ENCODE data around the gene ZFP91.
"Not testable (repeated sequence)": the region's sequence is repeated elsewhere in the genome, so short reads cannot be mapped to it uniquely, and the experiment has no call there.

ZFP91 gene

GRCh38 chr11:58578635-58579191, at the start of gene ZFP91:
ZFP91 (plus strand) TSS chr11:58579063; CDS start chr11:58579282, 219 bp downstream.
- peak; percentile 94 to 97 (median 96) for DNase-seq

DNA sequence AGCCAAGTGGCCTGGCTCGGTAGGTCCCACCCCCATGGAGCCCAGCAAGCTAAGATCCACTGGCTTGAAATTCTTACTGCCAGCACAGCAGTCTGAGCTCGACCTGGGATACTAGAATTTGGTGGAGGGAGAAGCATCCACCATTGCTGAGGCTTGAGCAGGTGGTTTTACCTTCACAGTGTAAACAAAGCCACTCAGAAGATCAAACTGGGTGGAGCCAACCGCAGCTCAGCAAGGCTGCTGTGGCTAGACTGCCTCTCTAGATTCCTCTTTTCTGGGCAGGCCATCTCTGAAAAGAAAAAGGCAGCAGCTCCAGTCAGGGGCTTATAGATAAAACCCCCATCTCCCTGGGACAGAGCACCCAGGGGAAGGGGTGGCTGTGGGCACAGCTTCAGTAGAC, 48.6 kb upstream of the ZFP91 start:
- peak in 1 of 4 experiments; percentile 7 for DNase-seq

GRCh38 chr11:58531865-58532341, 47.0 kb upstream of the ZFP91 start:
- no peak for DNase-seq

- no peak for DNase-seq
Measured at GRCh38 chr11:58546841-58547240, 32.0 kb upstream of the ZFP91 start.

- no peak for DNase-seq
Measured at GRCh38 chr11:58549644-58550043, 29.2 kb upstream of the ZFP91 start.

DNA sequence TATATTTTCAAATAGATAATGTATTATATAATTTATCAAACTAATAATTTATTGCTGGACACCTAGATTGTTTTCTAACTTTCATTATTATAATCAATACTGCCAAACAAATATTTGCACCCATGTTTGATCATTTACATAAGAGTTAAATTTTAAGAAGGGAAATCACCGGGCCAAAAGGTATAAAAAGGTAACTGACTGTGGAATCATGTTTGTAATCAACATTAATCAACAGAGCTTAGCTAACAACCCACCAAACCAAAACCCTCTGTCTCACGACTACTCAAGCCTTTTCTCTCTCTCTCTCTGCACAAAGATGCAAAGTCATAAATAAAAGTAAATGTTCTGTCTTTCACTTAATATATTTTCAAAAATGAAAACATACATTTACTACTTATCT, 18.0 kb upstream of the ZFP91 start:
- no peak for DNase-seq

DNA sequence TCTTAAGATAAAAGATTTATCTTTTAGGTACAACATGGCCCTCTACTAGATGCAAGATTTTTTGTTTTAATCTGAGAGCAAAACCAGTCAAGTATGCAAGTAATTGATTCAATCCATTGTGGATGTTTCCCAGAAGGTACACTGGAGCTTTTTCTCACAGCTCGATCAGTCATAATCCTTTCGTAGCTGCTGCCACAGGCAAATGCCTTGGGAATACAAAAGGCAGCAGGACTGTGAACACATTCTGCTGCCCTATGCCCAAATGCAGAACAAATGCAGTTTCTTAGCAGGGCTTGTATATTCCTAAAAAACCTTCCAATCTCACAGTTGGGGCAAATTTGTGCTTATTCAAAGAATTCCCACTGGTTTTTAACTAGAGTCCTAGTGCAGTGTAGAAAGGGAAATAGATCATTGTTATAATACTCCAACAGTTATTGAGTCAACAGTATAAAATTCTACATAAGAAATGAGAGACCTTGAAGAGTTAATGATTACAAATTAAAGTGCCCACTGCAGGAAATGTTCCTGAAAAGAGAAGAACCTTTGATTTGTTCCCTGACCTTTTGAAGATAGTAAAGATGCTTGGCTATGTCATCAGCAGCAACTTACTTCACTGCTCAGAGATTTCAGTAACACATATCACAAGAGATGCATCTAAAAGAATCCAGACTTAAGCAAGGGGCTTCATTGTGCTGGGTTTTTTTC, 17.3 kb upstream of the ZFP91 start:
- no peak for DNase-seq

DNA sequence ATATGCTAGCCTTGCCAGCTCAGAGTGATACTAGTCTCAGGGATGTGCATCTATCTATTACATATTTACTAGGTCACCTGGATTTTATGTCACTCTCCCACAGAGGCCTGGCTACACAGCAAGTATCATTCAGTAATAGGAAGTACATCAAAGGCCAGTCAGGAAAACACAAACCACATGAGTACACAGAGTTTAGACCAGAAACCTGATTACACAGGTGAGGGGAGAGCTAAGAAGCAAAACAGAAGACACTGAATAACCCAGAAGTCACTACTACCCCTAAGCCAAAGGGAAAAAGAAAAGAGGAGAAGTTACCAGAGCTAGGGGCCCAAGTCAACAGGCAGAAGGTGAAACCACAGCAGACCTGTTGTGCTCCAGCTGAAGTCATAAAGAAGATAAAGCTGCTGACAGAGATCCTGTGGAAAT, 16.5 kb upstream of the ZFP91 start:
- DNase-seq: no peak

DNA sequence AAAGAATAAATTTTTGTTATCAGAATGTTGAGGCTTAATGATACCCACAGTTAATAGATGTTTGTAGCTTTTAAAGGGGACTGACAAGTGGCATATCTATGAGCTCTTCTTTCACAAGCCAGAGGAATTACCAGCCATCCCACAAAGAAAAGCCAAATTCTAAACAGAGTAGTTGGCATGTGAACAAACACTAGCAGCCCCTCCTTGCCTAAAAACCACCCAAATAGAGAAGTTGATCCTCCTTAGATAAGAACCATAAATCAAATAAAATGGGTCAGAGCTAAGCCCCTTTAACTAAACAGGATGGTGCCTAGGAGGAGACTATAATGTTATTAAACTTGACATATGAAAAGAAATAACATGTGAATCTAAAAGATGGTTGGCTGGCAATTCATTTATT, 14.6 kb upstream of the ZFP91 start:
- no peak for DNase-seq

- DNase-seq: peak; percentile 34 to 61 (median 50)
Measured at GRCh38 chr11:58567889-58568512, 10.9 kb upstream of the ZFP91 start.

DNA sequence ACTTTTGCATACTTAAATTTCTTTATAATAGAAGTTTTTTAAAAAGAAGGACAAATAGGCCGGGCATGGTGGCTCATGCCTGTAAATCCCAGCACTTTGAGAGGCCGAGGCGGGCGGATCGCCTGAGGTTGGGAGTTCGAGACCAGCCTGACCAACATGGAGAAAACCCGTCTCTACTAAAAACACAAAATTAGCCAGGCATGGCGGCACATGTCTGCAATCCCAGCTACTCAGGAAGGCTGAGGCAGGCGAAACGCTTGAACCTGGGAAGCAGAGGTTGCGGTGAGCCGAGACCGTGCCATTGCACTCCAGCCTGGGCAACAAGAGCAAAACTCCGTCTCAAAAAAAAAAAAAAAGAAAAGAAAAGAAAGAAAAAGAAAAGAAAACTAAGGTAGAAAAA, 6.0 kb upstream of the ZFP91 start:
- not testable (repeated sequence) for DNase-seq

GRCh38 chr11:58573451-58574104, 5.3 kb upstream of the ZFP91 start:
- peak in 2 of 4 experiments; percentile 22 to 30 for DNase-seq

GRCh38 chr11:58574881-58575280, 4.0 kb upstream of the ZFP91 start:
- DNase-seq: no peak

GRCh38 chr11:58575377-58576020, 3.4 kb upstream of the ZFP91 start, which contains the start of gene LPXN:
LPXN (minus strand) TSS chr11:58575856; CDS start chr11:58575772, 84 bp downstream.
- DNase-seq: peak in 1 of 4 experiments; percentile 18

GRCh38 chr11:58576887-58577471, 1.9 kb upstream of the ZFP91 start:
- DNase-seq: no peak

DNA sequence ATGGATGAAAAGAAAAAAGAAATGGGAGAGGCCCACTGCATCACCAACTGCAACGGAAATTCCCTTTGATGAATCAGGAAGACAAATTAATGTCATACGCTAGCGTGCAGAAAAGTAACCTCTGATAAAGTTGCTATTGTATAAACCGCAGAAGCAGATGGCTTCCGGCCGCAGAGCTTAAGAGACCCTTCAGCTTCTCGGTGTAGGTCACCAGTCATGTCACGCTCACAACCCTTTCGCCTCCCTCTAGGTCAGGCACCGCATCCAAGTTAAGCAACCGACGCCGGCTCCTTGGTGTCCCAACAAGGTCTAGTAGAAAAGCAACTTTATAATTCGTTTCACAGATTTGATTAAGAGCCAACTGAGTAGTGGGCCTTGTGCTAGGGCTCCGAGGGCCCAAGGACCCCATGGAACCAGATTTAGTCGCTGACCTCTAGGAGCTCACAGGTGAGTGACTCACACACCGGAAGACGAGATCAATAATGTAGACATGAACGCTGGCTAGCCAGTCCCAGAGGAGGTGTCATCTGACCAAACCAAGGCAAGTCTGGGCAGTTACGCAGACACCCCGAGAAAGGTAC, 1.2 kb upstream of the ZFP91 start:
- DNase-seq: peak; percentile 55 to 71 (median 58)

GRCh38 chr11:58578136-58578634, 678 bp upstream of the ZFP91 start:
- DNase-seq: peak; percentile 81 to 86 (median 84)

GRCh38 chr11:58579192-58580129, 598 bp downstream of the ZFP91 start:
- peak; percentile 79 to 86 (median 84) for DNase-seq

DNA sequence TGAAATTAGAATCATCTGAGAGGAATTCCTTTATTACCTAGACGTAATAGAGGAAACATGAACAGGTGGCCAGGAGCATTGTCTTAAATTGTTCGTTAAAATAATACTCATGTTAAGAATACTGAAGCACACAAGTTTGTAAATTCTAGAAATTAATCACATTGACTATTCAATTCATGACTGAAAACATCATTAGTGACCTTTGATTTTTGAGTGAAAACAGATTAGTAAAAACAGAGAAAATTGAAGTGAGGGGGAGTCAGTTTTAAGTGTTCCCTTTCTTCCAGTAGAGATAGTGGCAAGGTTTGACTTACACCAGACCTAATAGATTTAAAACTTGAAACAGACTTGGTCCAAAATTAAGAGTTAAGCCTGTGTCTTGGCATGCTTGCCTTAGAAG, 1.4 kb downstream of the ZFP91 start:
- no peak for DNase-seq

- DNase-seq: no peak
Measured at GRCh38 chr11:58582437-58582836, 3.6 kb downstream of the ZFP91 start.

DNA sequence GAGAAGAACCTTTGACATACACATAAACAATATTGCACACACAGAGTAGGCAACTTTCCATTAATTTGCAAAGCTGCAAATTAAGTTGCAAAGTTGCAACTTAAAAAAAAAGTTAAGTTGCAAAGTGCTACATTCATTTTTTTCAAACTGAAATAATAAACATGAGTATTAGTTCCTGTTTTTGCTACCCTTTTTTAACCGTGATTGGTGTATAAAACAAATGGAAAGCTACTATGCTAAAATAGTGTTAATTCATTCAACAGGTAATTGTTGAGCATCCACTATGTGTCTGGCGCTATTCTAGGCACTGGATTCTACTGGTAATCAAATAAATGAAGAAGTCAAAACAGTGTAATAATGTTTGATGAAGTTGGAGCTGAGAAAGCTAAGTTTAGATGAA, 8.1 kb downstream of the ZFP91 start:
- DNase-seq: no peak

Data from activated CD4-positive, CD25-positive, alpha-beta regulatory T cell (primary cell).